GM23338 (cell line): Measurements from ENCODE around the gene HSPA1A. TPM values are rescaled to one million over a fixed set of nuclear protein-coding genes. Genes with fewer than 3 reads are reported as not detected.

ENCODE experiments used
- ATAC-seq: fragments of 200-7000 bp; cut with Tn5 transposase; 3 replicates; pipeline ENCODE4 v1.9.1; 2020
- DNase-seq: peaks from one replicate; pipeline ENCODE4 v3.0.0-alpha.2; 2015; ENCODE audit warnings: low spot score
- H2AFZ ChIP-seq: fragments of 200-600 bp; sonication (generic); 2 replicates; pipeline ENCODE4 v1.8.0; 2016; ENCODE audit warnings: antibody characterized with exemption, mild to moderate bottlenecking, moderate library complexity
- H3F3A ChIP-seq: fragments of 200-600 bp; sonication (generic); replicated peaks from 2 replicates; pipeline ENCODE4 v1.8.0; 2017; ENCODE audit warnings: antibody characterized with exemption, mixed run types, low read depth
- H3K27ac ChIP-seq: fragments of 200-600 bp; sonication (generic); 2 replicates; pipeline ENCODE4 v1.6.1; 2016; ENCODE audit warnings: low read depth
- H3K27me3 ChIP-seq: fragments of 200-600 bp; sonication (generic); 2 replicates; pipeline ENCODE4 v1.8.0; 2016; ENCODE audit warnings: mild to moderate bottlenecking, mixed run types, moderate library complexity; ENCODE audit not compliant: insufficient read depth
- H3K36me3 ChIP-seq: fragments of 200-600 bp; sonication (generic); 2 replicates; pipeline ENCODE4 v1.8.0; 2016; ENCODE audit warnings: mild to moderate bottlenecking; ENCODE audit not compliant: insufficient read depth
- H3K4me1 ChIP-seq: fragments of 200-600 bp; sonication (generic); 2 replicates; pipeline ENCODE4 v1.8.0; 2016; ENCODE audit warnings: mild to moderate bottlenecking, moderate library complexity; ENCODE audit not compliant: insufficient read depth
- H3K4me2 ChIP-seq: fragments of 200-600 bp; sonication (generic); 2 replicates; pipeline ENCODE4 v1.7.1; 2017; ENCODE audit warnings: mixed run types
- H3K4me3 ChIP-seq: fragments of 200-600 bp; sonication (generic); 2 replicates; pipeline ENCODE4 v1.6.1; 2016; ENCODE audit warnings: mixed run types
- H3K79me2 ChIP-seq: fragments of 200-600 bp; sonication (generic); replicated peaks from 2 replicates; pipeline ENCODE4 v1.8.0; 2017; ENCODE audit warnings: mild to moderate bottlenecking; ENCODE audit not compliant: insufficient read depth
- H3K9me2 ChIP-seq: fragments of 200-600 bp; sonication (generic); 2 replicates; pipeline ENCODE4 v1.8.0; 2017; ENCODE audit not compliant: insufficient read depth
- H4K20me1 ChIP-seq: fragments of 200-600 bp; sonication (generic); replicated peaks from 2 replicates; pipeline ENCODE4 v1.8.0; 2017; ENCODE audit warnings: mild to moderate bottlenecking; ENCODE audit not compliant: insufficient read depth
- H3K27ac Mint-ChIP-seq: 2 replicates; pipeline ENCODE4 v1.8.0; 2020; ENCODE audit warnings: inconsistent platforms, mild to moderate bottlenecking, moderate library complexity, mixed read lengths
- H3K27me3 Mint-ChIP-seq: 3 replicates; pipeline ENCODE4 v1.8.0; 2022; ENCODE audit warnings: low read depth, mild to moderate bottlenecking, moderate library complexity, mixed read lengths, inconsistent platforms; ENCODE audit not compliant: insufficient read depth, poor library complexity
- H3K36me3 Mint-ChIP-seq: 3 replicates; pipeline ENCODE4 v1.8.0; 2021; ENCODE audit warnings: low read depth, mild to moderate bottlenecking, inconsistent platforms, moderate library complexity, mixed read lengths
- H3K4me1 Mint-ChIP-seq: 3 replicates; pipeline ENCODE4 v1.8.0; 2020; ENCODE audit warnings: mild to moderate bottlenecking, inconsistent platforms, mixed read lengths
- H3K4me3 Mint-ChIP-seq: 3 replicates; pipeline ENCODE4 v1.8.0; 2021; ENCODE audit warnings: moderate library complexity, mild to moderate bottlenecking, inconsistent platforms, mixed read lengths
- H3K9me3 Mint-ChIP-seq: 3 replicates; pipeline ENCODE4 v1.8.0; 2020; ENCODE audit warnings: moderate library complexity, mild to moderate bottlenecking, inconsistent platforms, mixed read lengths
- EZH2 ChIP-seq: fragments of 200-600 bp; sonication (generic); IDR thresholded peaks from one replicate; pipeline ENCODE4 v1.8.0; 2017; ENCODE audit warnings: antibody characterized with exemption, mild to moderate bottlenecking, low read depth; ENCODE audit not compliant: unreplicated experiment
- JUNB ChIP-seq: IDR thresholded peaks from one replicate; pipeline ENCODE4 v1.6.1; 2016; ENCODE audit warnings: antibody characterized with exemption; ENCODE audit not compliant: unreplicated experiment
- ZNF114 ChIP-seq: fragments of 250-450 bp; sonication (Bioruptor Pico); IDR thresholded peaks from 2 replicates; pipeline ENCODE4 v1.5.0; 2020; ENCODE audit warnings: mild to moderate bottlenecking, moderate library complexity
- ZNF331 ChIP-seq: fragments of 250-450 bp; sonication (Bioruptor Pico); IDR thresholded peaks from 2 replicates; pipeline ENCODE4 v1.5.0; 2020; ENCODE audit warnings: low read depth, mild to moderate bottlenecking, moderate library complexity
- polyA plus RNA-seq: library from polyadenylated mRNA; unstranded; fragments of >200 nt; fragmentation: Nextera tagmentation; extraction: Ambion mirVana; gene quantifications from 2 replicates; pipeline ENCODE4 v1.2.1, GENCODE V29; 2016
- total RNA-seq: library from RNA; depleted of rRNA; stranded (reverse); fragments of >200 nt; shearing (Covaris generic); gene quantifications from 2 replicates; pipeline ENCODE4 v1.2.3, GENCODE V29; 2014
- TF ChIP-seq, protein P1 (sequence below): IDR thresholded peaks from 2 replicates; pipeline ENCODE4 v1.6.1; 2016; ENCODE audit warnings: antibody characterized with exemption
- TF ChIP-seq, protein P2 (sequence below), 2 experiments: fragments of 200-600 bp in 1 of 2; sonication (generic) in 1 of 2; conservative IDR thresholded peaks; 2 replicates each; pipeline versions ENCODE4 v1.5.1 to v1.6.1; 2016 to 2017; ENCODE audit warnings: antibody characterized with exemption in 2 of 2, low read depth in 2 of 2, mild to moderate bottlenecking in 2 of 2, moderate library complexity in 1 of 2

The HSPA1A gene
- total and polyA plus RNA-seq, 2 experiments from 2014 or later: 36.1 to 57.1 TPM

DNA sequence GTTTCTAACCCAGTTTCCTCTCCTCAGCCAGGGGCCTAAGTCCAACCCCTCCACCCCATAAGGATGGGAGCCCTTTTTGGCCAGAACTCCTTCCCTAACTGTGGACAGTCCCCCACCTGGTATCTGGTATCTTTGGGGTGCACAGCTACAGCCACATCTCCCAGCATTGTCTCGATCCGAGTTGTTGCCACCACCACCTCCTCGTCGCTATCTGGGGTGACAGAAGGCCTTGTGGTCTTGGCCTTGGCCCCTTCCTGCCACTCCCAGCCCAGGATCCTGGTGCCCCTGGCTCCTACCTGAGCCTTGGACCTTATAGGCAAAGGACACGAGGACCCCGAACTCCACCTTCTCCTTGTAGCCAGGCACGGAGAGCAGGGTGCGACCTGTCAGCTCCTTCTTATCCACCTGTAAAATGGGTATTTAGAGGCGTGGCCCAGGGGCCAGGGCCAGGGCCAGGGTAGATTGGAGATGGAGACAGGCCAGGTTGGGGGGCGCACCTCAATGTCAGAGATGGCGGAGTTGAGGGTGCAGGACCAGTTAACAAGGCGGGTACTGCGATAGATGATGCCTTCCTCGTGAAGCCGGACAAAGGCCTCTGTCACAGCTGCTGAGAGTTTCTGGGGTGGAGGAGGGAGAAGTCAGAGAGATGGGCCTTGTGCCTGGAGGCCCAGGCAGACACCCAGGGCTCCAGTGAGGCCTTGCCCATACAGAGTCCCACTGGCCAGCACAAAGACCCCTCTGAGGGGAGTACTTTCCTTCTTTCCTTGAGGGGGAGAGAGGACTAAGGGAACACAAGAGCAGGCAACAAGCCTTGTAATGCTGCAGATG lies 31.0 kb upstream of the HSPA1A start (continued):
- TF ChIP-seq, protein P1, sequence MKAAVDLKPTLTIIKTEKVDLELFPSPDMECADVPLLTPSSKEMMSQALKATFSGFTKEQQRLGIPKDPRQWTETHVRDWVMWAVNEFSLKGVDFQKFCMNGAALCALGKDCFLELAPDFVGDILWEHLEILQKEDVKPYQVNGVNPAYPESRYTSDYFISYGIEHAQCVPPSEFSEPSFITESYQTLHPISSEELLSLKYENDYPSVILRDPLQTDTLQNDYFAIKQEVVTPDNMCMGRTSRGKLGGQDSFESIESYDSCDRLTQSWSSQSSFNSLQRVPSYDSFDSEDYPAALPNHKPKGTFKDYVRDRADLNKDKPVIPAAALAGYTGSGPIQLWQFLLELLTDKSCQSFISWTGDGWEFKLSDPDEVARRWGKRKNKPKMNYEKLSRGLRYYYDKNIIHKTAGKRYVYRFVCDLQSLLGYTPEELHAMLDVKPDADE: no peak
- TF ChIP-seq, protein P2, sequence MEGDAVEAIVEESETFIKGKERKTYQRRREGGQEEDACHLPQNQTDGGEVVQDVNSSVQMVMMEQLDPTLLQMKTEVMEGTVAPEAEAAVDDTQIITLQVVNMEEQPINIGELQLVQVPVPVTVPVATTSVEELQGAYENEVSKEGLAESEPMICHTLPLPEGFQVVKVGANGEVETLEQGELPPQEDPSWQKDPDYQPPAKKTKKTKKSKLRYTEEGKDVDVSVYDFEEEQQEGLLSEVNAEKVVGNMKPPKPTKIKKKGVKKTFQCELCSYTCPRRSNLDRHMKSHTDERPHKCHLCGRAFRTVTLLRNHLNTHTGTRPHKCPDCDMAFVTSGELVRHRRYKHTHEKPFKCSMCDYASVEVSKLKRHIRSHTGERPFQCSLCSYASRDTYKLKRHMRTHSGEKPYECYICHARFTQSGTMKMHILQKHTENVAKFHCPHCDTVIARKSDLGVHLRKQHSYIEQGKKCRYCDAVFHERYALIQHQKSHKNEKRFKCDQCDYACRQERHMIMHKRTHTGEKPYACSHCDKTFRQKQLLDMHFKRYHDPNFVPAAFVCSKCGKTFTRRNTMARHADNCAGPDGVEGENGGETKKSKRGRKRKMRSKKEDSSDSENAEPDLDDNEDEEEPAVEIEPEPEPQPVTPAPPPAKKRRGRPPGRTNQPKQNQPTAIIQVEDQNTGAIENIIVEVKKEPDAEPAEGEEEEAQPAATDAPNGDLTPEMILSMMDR (conservative IDR thresholded peaks at IDR 0.05; ENCODE audit: low read depth in 2 of 2): no peak
- TF ChIP-seq ZNF114 (CRISPR knock-in tag): no peak
- no peak for TF ChIP-seq EZH2
- TF ChIP-seq JUNB: no peak

GRCh38 chr6:31785475-31785874 lies 29.9 kb upstream of the HSPA1A start:
- peaks cover 8% of the 10 kb centered on the region for H3K36me3 ChIP-seq
- no peaks in the 10 kb centered on the region for H3K79me2 ChIP-seq
- H3F3A ChIP-seq: no peaks in the 10 kb centered on the region; the same call in 1 of the 2 replicates
- H3K9me2 ChIP-seq: no peaks in the 10 kb centered on the region
- no peaks in the 10 kb centered on the region for H3K4me1 Mint-ChIP-seq
- no peak overlapping the region for H3K4me2 ChIP-seq
- no peaks in the 10 kb centered on the region; the same call in 1 of the 2 replicates for H4K20me1 ChIP-seq
- no peak overlapping the region for H3K27ac ChIP-seq
- H2AFZ ChIP-seq: no peak overlapping the region
- peaks cover 11% of the 10 kb centered on the region for H3K27me3 Mint-ChIP-seq
- H3K27ac Mint-ChIP-seq: no peak overlapping the region
- no peak overlapping the region for H3K4me3 ChIP-seq
- H3K27me3 ChIP-seq: no peaks in the 10 kb centered on the region
- no peaks in the 10 kb centered on the region for H3K9me3 Mint-ChIP-seq
- TF ChIP-seq, protein P1: no peak
- TF ChIP-seq ZNF331: no peak
- H3K4me3 Mint-ChIP-seq: no peak overlapping the region
- DNase-seq (no peak), ATAC-seq (no peak)
- no peaks in the 10 kb centered on the region for H3K4me1 ChIP-seq
- H3K36me3 Mint-ChIP-seq: peaks cover 55% of the 10 kb centered on the region
